HG02973 (cell line): Measurements from ENCODE around the gene HES1.

Experiments
- ATAC-seq: cut with Tn5 transposase; IDR thresholded peaks from one replicate; pipeline ENCODE4 v1.9.1; 2021; ENCODE audit warnings: moderate library complexity; ENCODE audit not compliant: unreplicated experiment

The HES1 gene

DNA sequence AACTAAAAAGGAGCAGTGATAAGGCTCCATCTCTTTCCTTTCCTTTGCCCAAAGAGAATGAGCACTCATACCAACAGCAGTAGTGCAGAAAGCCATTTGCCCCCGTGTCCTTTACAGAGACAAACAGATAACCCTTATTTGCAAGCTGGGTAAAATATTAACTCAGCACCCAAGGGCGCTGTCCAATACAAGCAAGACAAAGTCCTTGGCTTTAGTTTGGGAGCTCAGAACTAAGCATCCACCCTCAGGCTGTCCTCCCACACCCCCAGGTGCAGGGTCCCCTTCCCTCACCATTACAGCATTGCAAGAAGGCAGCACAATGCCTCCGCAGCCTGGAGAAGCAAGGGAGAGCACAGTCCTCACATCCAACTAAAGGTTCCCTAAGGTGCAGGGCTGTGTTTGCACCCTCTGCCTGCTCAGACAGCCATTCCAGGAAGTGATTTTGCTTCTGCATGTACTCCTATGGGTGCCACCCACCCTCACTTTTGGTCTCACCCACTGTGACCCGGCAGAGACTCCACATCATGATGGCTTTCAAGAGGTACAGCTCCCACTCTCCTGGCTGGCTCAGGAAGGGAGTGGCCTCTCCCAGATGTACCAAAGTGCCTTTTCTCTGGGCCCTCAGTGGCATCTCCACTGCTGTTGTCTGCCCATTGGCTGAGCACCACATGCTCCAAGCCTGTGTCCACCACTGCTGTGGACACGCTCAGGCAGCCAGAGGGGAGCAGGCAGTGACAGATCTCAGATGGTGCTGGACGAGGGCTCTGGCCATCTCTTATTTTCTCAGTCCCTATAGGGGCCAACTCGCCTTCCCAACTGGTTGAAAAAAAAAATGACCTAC lies 34.1 kb upstream of the HES1 start:
- peak; percentile 11 for ATAC-seq

GRCh38 chr3:194102436-194102835 lies 33.5 kb upstream of the HES1 start:
- ATAC-seq, result no peak

GRCh38 chr3:194103505-194103904 lies 32.4 kb upstream of the HES1 start:
- peak; percentile 28 for ATAC-seq

- ATAC-seq, result no peak
These were observed 31.8 kb upstream of the HES1 start for GRCh38 chr3:194103983-194104751.

- no peak for ATAC-seq
These were observed 30.7 kb upstream of the HES1 start for GRCh38 chr3:194105292-194105691.

DNA sequence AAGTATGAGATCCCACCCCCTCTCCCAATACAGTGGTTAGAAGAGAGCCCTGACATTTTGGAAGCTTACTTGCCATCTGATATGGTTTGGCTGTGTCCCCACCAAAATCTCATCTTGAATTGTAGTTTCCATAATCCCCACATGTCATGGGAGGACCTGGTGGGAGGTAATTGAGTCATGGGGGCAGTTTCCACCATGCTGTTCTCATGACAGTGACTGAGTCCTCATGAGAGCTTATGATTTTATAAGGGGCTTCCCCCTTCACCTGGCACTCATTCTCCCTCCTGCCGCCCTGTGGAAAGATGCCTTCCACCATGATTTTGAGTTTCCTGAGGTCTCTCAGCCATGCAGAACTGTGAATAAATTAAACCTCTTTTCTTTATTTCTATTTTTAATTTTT lies 28.8 kb upstream of the HES1 start:
- no peak for ATAC-seq

GRCh38 chr3:194109192-194109863 lies 26.6 kb upstream of the HES1 start:
- no peak for ATAC-seq

GRCh38 chr3:194110483-194110882 lies 25.5 kb upstream of the HES1 start:
- ATAC-seq, result no peak

GRCh38 chr3:194111336-194111735 lies 24.6 kb upstream of the HES1 start:
- no peak for ATAC-seq

DNA sequence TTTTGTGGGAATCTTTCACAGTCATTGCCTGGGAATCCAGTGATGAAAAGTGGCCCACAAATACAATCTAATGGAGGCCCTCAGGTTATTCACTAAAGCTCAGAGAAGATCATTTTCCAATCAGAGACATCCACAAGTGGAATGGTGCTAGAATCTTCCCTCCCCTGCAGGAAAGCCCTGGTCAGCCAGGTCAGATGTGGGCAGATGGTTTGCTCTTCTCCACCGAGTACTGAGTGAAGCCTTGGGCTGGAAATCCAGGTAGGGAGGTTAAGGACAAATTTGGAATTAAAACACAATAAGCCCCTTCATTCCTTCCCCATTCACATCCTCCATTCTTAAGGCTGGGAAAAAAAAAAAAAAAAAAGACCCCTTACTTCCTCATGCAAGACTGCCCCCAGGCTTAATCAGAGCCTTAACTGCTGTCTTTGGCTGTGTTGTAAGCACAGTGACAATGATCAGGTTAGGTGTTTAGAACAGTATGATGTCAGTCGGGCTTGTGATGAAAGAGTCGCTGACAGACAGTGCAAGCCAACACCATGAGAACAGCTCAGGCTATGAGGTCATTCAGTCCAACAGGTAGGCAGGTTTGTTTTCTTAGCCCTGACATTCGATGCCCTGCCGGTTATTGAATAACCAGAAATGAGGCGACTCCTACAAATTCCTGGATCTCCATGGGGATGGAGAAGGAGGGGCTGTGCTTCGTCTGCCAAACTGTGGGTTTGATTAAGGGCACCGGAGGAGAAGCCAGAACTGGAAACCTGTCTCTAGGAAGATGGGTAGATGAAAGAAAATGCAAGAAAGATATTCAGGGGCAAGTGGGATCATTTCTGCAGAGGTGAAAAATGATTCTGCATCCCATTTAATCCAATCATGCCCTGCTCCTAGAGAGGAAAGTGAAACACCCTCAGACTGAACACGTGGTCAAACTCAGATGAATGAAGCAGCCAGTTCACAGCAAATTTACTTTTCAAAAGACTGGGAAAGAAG lies 23.5 kb upstream of the HES1 start:
- ATAC-seq, result no peak

DNA sequence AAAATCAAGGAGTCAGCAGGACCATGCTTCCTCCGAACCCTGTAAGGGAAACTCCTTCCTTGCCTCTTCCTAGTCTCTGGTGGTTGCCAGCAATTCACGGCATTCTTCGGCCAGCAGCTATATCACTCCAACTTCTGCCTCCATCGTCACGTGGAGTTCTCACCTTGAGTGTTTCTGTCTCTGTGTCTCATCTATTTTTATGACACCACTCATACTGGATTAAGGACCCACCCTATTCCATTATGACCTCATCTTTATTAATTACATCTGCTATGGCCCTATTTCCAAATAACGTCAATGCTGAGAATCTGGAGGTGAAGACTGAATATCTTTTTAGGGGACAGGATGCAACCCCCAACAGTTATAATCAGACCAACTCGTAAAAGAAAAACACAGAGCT lies 21.8 kb upstream of the HES1 start:
- ATAC-seq, result no peak

DNA sequence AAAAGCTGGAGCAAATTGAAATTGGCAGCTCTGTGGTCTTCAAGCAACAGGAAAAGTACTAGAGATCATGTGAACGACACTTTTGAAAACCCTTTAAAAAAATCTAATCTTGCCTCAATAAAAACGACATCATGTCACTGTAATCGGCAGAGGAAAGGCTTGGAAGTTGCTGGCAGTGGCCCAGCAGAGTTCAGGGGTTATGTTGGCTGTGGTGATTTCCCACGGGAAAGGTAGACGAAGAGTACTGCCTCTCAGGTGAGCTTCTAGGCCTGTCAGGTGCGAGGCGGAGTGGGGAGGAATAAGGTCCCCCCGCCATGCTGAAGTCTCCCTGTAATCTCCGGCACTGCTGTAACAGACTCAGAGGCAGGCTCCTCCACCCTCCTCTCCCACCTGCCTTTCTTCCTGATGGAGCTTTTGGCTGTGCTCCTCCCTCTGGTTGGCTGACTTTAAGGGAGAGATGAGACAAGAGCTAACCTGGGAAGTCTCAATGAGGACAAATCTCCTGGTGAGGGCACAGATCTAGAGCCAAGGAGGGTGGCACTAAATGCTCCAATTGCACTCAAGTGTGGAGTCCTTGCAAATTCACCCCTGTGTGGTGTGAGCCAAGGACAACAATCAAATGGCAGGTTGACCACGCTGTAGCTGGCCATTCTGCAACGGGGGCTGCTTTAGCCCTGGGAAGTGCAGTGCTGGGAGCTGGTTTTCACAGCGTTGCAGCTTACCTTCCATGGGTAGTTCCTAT lies 18.7 kb upstream of the HES1 start:
- no peak for ATAC-seq

GRCh38 chr3:194118920-194119319 lies 17.0 kb upstream of the HES1 start:
- ATAC-seq, result no peak

GRCh38 chr3:194119831-194120590 lies 15.9 kb upstream of the HES1 start:
- no peak for ATAC-seq

DNA sequence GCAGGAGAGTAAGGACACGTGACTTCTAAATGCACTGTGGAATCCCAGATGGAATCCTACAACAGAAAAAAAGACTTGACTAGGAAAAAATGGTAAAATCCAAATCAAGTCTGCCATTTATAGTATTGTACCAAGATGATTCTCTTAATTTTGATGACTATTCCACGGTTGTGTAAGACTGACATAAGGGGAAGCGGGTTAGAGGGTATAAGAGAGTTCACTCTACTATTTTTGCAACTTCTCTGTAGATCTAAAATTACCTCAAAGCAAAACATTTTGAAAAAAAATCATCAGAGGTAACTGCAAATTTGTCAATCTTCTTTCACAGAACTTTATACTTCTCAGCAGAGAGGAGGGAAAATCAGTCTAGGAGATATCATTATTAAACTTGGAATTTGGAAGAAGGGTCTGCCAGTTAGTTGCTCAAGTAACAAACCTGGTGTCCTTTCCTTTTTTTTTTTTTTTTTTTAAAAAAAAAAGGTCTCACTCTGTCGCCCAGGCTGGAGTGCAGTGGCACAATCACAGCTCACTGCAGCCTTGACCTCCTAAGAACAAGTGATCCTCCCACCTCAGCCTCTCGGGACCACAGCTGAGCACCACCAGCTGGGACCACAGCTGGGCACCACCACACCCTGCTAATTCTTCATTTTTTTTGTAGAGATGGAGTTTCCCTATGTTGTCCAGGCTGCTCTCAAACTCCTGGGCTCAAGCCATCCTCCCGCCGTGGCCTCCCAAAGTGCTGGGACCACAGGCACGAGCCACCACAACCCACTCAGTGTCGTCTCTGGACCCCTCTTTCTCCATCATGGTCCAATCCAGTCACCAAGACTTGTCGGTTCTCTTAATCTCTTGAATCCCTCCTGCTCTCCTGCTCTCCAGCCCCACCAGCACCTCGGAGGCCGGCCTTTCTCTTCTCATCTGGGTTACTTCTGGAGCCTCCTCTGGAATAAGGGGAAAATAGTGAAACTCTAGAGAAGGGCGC lies 14.9 kb upstream of the HES1 start:
- ATAC-seq, result no peak

GRCh38 chr3:194121891-194122631 lies 13.9 kb upstream of the HES1 start:
- ATAC-seq, result no peak

DNA sequence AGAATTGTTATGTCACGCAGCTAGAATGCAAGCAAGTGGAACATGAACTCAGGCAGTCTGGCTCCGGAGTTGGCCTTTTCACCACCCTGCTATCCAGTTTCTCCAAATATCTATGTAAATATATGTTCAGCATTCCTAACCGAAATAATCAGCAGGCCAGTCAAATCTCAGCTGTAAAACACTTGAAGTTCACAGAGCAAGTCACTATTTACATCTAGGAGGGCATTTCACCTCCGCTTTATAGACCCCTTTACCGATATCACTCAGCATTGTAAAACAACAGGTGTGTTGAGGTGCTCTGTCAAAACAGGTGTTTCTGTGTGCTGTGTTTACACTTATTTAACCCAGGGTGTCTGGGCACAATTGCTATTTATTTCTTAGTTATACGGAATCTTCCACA lies 12.2 kb upstream of the HES1 start:
- ATAC-seq, result no peak
